ENCODE measurements around the gene SSH2. TPM values are rescaled to one million over a fixed set of nuclear protein-coding genes. Genes with fewer than 3 reads are reported as not detected.
"Not testable (repeated sequence)": the region's sequence is repeated elsewhere in the genome, so short reads cannot be mapped to it uniquely, and the experiment has no call there.

Gene SSH2
- total RNA-seq, 1 donor from 2014 or later = 64.1 TPM

DNA sequence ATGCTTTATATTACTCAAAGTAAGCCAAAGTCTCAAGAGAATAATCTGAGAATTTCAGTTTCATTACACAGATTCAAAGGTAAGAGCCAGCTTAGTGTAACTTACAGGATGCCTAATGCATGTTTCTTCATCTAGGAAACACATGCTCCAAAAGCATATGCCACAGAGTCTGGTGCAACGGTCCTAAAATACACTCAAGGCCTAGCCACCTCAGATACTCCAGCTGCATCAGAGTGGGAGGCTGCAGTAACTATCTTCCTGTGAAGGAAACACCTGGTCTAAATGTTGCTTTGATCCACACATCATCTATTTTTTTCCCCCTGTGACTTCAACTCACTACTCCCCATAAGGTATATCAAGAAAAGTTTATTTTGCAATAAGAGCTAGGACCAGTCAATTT lies 255.7 kb downstream of the SSH2 start:
- intact Hi-C loops (cut with micrococcal nuclease) = no loop called here

GRCh38 chr17:29671661-29672060 lies 258.4 kb downstream of the SSH2 start:
- intact Hi-C loops (cut with micrococcal nuclease) = no loop called here

GRCh38 chr17:29669266-29669665 lies 260.8 kb downstream of the SSH2 start:
- intact Hi-C loops (cut with micrococcal nuclease) = no loop called here

- intact Hi-C loops (cut with micrococcal nuclease) = no loop called here
Measured at GRCh38 chr17:29667969-29668368, 262.1 kb downstream of the SSH2 start.

GRCh38 chr17:29665481-29665810 lies 264.6 kb downstream of the SSH2 start:
- intact Hi-C loops (cut with micrococcal nuclease) = no loop called here

- intact Hi-C loops (cut with micrococcal nuclease) = no loop called here
Measured at GRCh38 chr17:29664743-29665480, 265.1 kb downstream of the SSH2 start.

DNA sequence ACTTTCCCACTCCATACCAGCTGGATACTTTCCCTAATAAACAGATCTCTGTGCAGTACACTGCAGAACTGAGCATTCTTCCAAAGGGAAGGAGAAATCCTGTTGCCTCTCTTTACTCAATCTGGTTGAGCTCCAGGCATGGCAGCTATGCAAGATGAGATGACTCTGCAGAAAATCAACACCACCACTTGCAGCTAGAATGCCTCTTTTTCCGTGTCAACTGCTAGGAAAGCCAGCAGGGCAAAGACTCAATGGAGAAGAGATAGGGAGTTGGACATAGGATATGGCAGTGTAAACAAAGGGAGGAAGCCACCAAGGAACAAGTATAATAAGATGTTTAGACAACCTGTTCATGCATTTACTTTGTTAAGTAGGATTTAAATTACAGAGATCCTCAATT lies 266.9 kb downstream of the SSH2 start:
- intact Hi-C loops (cut with micrococcal nuclease) = no loop called here

- intact Hi-C loops (cut with micrococcal nuclease) = no loop called here
Measured at GRCh38 chr17:29661213-29661612, 268.8 kb downstream of the SSH2 start.

- intact Hi-C loops (cut with micrococcal nuclease) = no loop called here
Measured at GRCh38 chr17:29659155-29659554, 270.9 kb downstream of the SSH2 start.

GRCh38 chr17:29655323-29655722 lies 274.7 kb downstream of the SSH2 start:
- intact Hi-C loops (cut with micrococcal nuclease) = no loop called here

GRCh38 chr17:29653995-29654714 lies 275.9 kb downstream of the SSH2 start:
- intact Hi-C loops (cut with micrococcal nuclease) = no loop called here

GRCh38 chr17:29652976-29653375 lies 277.1 kb downstream of the SSH2 start:
- intact Hi-C loops (cut with micrococcal nuclease) = no loop called here

- intact Hi-C loops (cut with micrococcal nuclease) = not testable (repeated sequence)
Measured at GRCh38 chr17:29651913-29652312, 278.1 kb downstream of the SSH2 start.

GRCh38 chr17:29650396-29650795 lies 279.6 kb downstream of the SSH2 start:
- intact Hi-C loops (cut with micrococcal nuclease) = no loop called here

- intact Hi-C loops (cut with micrococcal nuclease) = no loop called here
Measured at GRCh38 chr17:29649359-29649758, 280.7 kb downstream of the SSH2 start.

DNA sequence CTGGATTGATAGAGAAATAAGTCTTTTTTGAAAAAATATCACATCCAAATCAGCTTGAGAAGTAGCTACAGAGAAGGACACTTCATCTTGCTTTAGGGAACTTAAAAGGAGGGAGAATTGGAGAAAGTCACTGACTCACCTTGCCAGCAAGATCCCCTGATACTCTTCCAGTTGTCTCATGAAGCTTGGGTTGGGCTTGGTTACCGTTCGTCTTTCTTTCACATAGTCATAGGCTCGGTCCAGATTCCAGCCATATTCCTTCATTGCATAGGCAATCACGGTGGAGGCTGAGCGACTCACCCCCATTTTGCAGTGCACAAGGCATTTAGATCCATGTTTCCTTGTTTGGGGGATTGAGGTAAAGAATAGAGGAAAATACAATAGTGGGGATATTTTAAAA lies 282.0 kb downstream of the SSH2 start:
- intact Hi-C loops (cut with micrococcal nuclease) = no loop called here

DNA sequence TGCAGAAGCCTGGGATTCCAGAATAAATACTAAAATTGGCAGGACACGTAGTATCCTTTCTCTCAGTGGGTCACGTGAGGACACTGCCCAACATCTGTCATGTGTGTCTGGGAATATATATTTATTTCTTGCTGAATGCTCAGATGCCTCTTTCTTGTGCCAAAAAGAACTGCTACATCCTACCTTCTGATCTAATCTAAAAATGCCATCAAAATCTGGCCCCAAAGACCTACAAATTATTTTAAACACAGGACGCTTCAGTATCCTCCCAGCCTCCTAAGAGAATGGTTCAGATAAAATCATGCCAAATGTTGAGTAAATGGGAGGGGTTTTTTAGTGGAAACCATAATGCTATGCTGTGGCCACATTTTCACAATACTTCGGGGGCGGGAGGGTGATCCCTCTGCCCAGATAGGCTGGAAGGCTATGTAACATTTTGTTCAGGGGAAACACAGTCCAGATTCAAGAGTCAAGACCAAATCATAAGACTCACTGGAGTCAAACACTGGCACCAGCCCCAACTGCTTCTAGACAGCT lies 284.4 kb downstream of the SSH2 start:
- intact Hi-C loops (cut with micrococcal nuclease) = no loop called here

- intact Hi-C loops (cut with micrococcal nuclease) = no loop called here
Measured at GRCh38 chr17:29643817-29644160, 286.2 kb downstream of the SSH2 start.

DNA sequence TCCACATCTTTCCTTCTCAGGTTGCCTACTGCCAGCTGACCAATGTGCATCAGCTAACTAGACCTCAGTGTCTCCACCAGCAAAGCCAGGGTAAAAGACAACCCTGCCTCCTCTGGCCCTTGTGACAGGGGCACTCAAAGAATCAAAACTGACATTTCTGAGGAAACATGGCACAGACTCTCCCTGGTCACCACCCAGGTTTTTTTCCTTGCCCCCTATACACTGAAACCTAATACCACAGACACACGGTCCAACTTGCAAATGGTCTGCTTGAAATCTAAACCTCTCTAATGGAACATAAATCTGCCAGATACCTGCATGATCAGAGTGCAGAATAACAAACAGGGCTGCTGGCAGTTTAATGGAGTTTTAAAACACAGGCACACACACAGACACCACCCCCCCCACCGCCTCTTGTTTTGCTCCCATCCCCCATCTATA lies 287.8 kb downstream of the SSH2 start:
- intact Hi-C loops (cut with micrococcal nuclease) = no loop called here

- intact Hi-C loops (cut with micrococcal nuclease) = no loop called here
Measured at GRCh38 chr17:29640981-29641642, 288.9 kb downstream of the SSH2 start.

DNA sequence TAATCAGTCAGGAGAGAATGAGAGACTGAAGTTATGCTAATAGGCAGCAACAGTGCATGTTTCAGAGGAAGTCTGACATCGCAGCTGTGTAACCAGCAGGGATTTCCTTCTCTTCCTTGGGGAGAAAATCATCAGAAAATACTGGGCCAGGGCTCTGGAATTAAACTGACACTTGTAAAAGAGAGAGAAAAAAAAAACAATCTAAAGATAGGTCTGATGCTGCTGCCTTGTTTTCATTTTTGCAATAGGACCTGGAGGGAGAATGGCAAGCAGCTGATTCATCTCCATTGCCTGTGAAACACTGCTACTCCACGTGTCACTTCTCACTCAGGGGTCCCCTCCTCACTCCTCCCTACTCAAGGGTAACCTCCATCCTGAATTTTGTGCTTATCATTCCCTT lies 289.6 kb downstream of the SSH2 start:
- intact Hi-C loops (cut with micrococcal nuclease) = no loop called here

GRCh38 chr17:29633886-29634285 lies 296.1 kb downstream of the SSH2 start:
- intact Hi-C loops (cut with micrococcal nuclease) = loop anchor here (10.0 kb wide), 1 partner anchor 461 kb away; no protein-coding TSS in a partner anchor
